Uterus (tissue), 4 donors: ENCODE results near the gene CKB. TPM values are rescaled to one million over a fixed set of nuclear protein-coding genes. Genes with fewer than 3 reads are reported as not detected.
A peak's percentile ranks its signal among the peaks of the same experiment; 100 is the strongest.

Experiments used
- DNase-seq, 2 donors: peaks; one replicate each; pipeline ENCODE4 v3.0.0-alpha.2; 2019 to 2020
- H3K27ac ChIP-seq, 2 donors: fragments of 200-600 bp; sonication (generic); 1 replicate in 1 of 2; 2 replicates in 1 of 2; pipeline ENCODE4 v1.5.1; 2016 to 2018
- H3K27me3 ChIP-seq, 2 donors: fragments of 200-600 bp; sonication (generic); one replicate each; pipeline ENCODE4 v1.5.1; 2018 to 2019; ENCODE audit warnings: control low read depth in 1 of 2
- H3K36me3 ChIP-seq, 2 donors: fragments of 200-600 bp; sonication (generic); one replicate each; pipeline ENCODE4 v1.5.1; 2019; ENCODE audit warnings: control low read depth in 1 of 2
- H3K4me1 ChIP-seq, 2 donors: fragments of 200-600 bp; sonication (generic); one replicate each; pipeline ENCODE4 v1.5.1; 2018 to 2019; ENCODE audit warnings: control low read depth in 1 of 2
- H3K4me3 ChIP-seq, 2 donors: fragments of 200-600 bp; sonication (generic); 1 replicate in 1 of 2; 2 replicates in 1 of 2; pipeline ENCODE4 v1.5.1; 2018 to 2019; ENCODE audit warnings: mild to moderate bottlenecking in 1 of 2
- H3K9me3 ChIP-seq, 2 donors: fragments of 200-600 bp; sonication (generic); one replicate each; pipeline ENCODE4 v1.5.1; 2019; ENCODE audit warnings: control low read depth in 1 of 2
- CTCF ChIP-seq, 4 experiments: fragments of 200-600 bp in 2 of 4; fragments of 450-650 bp in 2 of 4; sonication (generic) in 2 of 4; IDR thresholded peaks; one replicate each; pipeline ENCODE4 v1.5.1; 2016 to 2019; ENCODE audit warnings: antibody characterized with exemption in 4 of 4, mild to moderate bottlenecking in 2 of 4, moderate library complexity in 1 of 4
- POLR2A ChIP-seq, 2 donors: fragments of 450-650 bp; IDR thresholded peaks; one replicate each; pipeline ENCODE4 v1.6.1; 2016; ENCODE audit warnings: antibody characterized with exemption in 2 of 2, mild to moderate bottlenecking in 1 of 2, moderate library complexity in 1 of 2
- intact Hi-C: fragments of 100-400 bp; cut with DNase I; formaldehyde crosslinking; loops from one replicate; pipeline ENCODE4 v1.15.1; 2023; ENCODE audit warnings: low total_unique reads
- total RNA-seq, 4 donors: library from RNA; depleted of rRNA in 3 of 4; stranded (reverse); fragments of >200 nt in 3 of 4; gene quantifications; one replicate each; pipeline versions ENCODE4 v1.1.0 to v1.2.4, GENCODE V29; 2014 to 2023
- donor health status: DM: yes; HTN: yes; CAD: no.

Gene CKB
- 100 to 1,000 TPM in 3 of 4 donors, 10 to 100 TPM in 1; 96.2 to 291 (median 218) TPM for total RNA-seq

- intact Hi-C loops, result no loop called here
- no peaks in the 10 kb centered on the region for H3K27me3 ChIP-seq
- H3K27ac ChIP-seq, result peak within 1 kb of the TSS; percentile 82 to 84
- no peaks in the 10 kb centered on the region for H3K9me3 ChIP-seq
- peaks cover 0 to 28% of the 10 kb centered on the region in 2 donors for H3K4me1 ChIP-seq
- TF ChIP-seq CTCF (IDR thresholded peaks at IDR 0.05) (no peak), POLR2A (IDR thresholded peaks at IDR 0.05) (peak; percentile 79)
- H3K4me3 ChIP-seq, result peak within 1 kb of the TSS; percentile 49 to 51
- H3K36me3 ChIP-seq, result no peaks in the 10 kb centered on the region
- peak; percentile 71 to 75 for DNase-seq
Observed at GRCh38 chr14:103522649-103523574, at the start of gene CKB. CKB (minus strand) TSS chr14:103522830; CDS start chr14:103522493, 337 bp downstream.

- no peaks in the 10 kb centered on the region for H3K9me3 ChIP-seq
- no peaks in the 10 kb centered on the region for H3K36me3 ChIP-seq
- H3K27ac ChIP-seq, result no peak overlapping the region
- no peaks in the 10 kb centered on the region for H3K4me1 ChIP-seq
- no peak for TF ChIP-seq CTCF (IDR thresholded peaks at IDR 0.05)
- no peaks in the 10 kb centered on the region for H3K27me3 ChIP-seq
- intact Hi-C loops, result no loop called here
- no peak for DNase-seq
- no peak overlapping the region for H3K4me3 ChIP-seq
Observed at GRCh38 chr14:103569408-103569807, 46.8 kb upstream of the CKB start.

GRCh38 chr14:103568952-103569351, 46.3 kb upstream of the CKB start:
- intact Hi-C loops, result no loop called here
- Histone ChIP-seq H3K9me3 (no peaks in the 10 kb centered on the region), H3K36me3 (no peaks in the 10 kb centered on the region), H3K27me3 (no peaks in the 10 kb centered on the region), H3K27ac (no peak overlapping the region), H3K4me3 (no peak overlapping the region), H3K4me1 (no peaks in the 10 kb centered on the region)
- TF ChIP-seq CTCF (IDR thresholded peaks at IDR 0.05) (no peak), POLR2A (IDR thresholded peaks at IDR 0.05) (no peak)
- DNase-seq, result no peak

GRCh38 chr14:103563844-103564505, 41.3 kb upstream of the CKB start:
- Histone ChIP-seq H3K4me3 (peak overlapping the region; percentile 68 to 98), H3K36me3 (no peaks in the 10 kb centered on the region), H3K4me1 (peaks cover 15 to 17% of the 10 kb centered on the region in 2 donors), H3K27ac (no peak overlapping the region), H3K9me3 (no peaks in the 10 kb centered on the region), H3K27me3 (no peaks in the 10 kb centered on the region)
- TF ChIP-seq CTCF (IDR thresholded peaks at IDR 0.05) (no peak), POLR2A (IDR thresholded peaks at IDR 0.05) (no peak)
- intact Hi-C loops, result no loop called here
- DNase-seq, result no peak

- Histone ChIP-seq H3K9me3 (no peaks in the 10 kb centered on the region), H3K4me3 (peak overlapping the region; percentile 68 to 98), H3K27ac (peak overlapping the region; percentile 95 to 96), H3K27me3 (no peaks in the 10 kb centered on the region), H3K4me1 (peaks cover 17 to 20% of the 10 kb centered on the region in 2 donors), H3K36me3 (no peaks in the 10 kb centered on the region)
- intact Hi-C loops, result no loop called here
- no peak for DNase-seq
- TF ChIP-seq POLR2A (IDR thresholded peaks at IDR 0.05), result no peak
- TF ChIP-seq CTCF (IDR thresholded peaks at IDR 0.05), result no peak
Observed at GRCh38 chr14:103563226-103563620, 40.6 kb upstream of the CKB start.
